Common myeloid progenitor, CD34-positive (primary cell): ENCODE data around the gene PRKCB.

Experiments
- CTCF ChIA-PET: fragments of 350-600 bp; sonication (Branson Sonifier 250); formaldehyde crosslinking; loops from one replicate; lab custom pipeline; 2021; ENCODE audit warnings: antibody characterized with exemption; lab: Charles Lee
- POLR2A ChIA-PET: fragments of 350-600 bp; sonication (Branson Sonifier 250); formaldehyde crosslinking; loops from one replicate; lab custom pipeline; 2021; ENCODE audit warnings: antibody characterized with exemption; lab: Charles Lee
- DNase-seq, 3 donors: peaks; one replicate each; pipeline versions ENCODE4 v3.0.0 to v3.0.0-alpha.2; 2013
- H3K27ac ChIP-seq, 2 experiments: 1 replicate in 1 of 2; 2 replicates in 1 of 2; pipeline ENCODE4 v1.7.0; 2013; ENCODE audit warnings: inconsistent platforms in 2 of 2, low read length in 2 of 2, mild to moderate bottlenecking in 2 of 2, low read depth in 1 of 2, moderate library complexity in 1 of 2; ENCODE audit not compliant: severe bottlenecking in 2 of 2, insufficient read depth in 1 of 2, poor library complexity in 1 of 2
- H3K27me3 ChIP-seq, 5 experiments: replicated peaks in 2 of 5; 1 replicate in 3 of 5; 2 replicates in 2 of 5; pipeline versions ENCODE4 v1.6.1 to v1.7.0; 2013; ENCODE audit warnings: low read length in 4 of 5, mild to moderate bottlenecking in 2 of 5, moderate library complexity in 2 of 5, inconsistent platforms in 1 of 5; ENCODE audit not compliant: insufficient read depth in 5 of 5, control insufficient read depth in 4 of 5
- H3K36me3 ChIP-seq, 4 experiments: 1 replicate in 2 of 4; 2 replicates in 2 of 4; pipeline versions ENCODE4 v1.6.1 to v1.7.0; 2013; ENCODE audit warnings: low read length in 3 of 4, control low read depth in 1 of 4, mild to moderate bottlenecking in 1 of 4; ENCODE audit not compliant: control insufficient read depth in 4 of 4, insufficient read depth in 4 of 4
- H3K4me1 ChIP-seq, 4 experiments: 1 replicate in 3 of 4; 2 replicates in 1 of 4; pipeline versions ENCODE4 v1.6.1 to v1.7.1; 2013; ENCODE audit warnings: low read length in 3 of 4, mild to moderate bottlenecking in 3 of 4, control low read depth in 1 of 4, inconsistent platforms in 1 of 4, moderate library complexity in 1 of 4; ENCODE audit not compliant: control insufficient read depth in 4 of 4, insufficient read depth in 4 of 4; ENCODE audit errors: control extremely low read depth in 1 of 4
- H3K4me3 ChIP-seq, 7 experiments: 1 replicate in 4 of 7; 2 replicates in 3 of 7; pipeline versions ENCODE4 v1.5.1 to v1.7.0; 2013; ENCODE audit warnings: mild to moderate bottlenecking in 7 of 7, low read length in 6 of 7, moderate library complexity in 6 of 7, inconsistent platforms in 2 of 7, low read depth in 2 of 7, control low read depth in 1 of 7; ENCODE audit not compliant: insufficient read depth in 4 of 7, control insufficient read depth in 1 of 7; ENCODE audit errors: extremely low read depth in 1 of 7
- H3K9me3 ChIP-seq, 5 experiments: 1 replicate in 4 of 5; 2 replicates in 1 of 5; pipeline versions ENCODE4 v1.6.1 to v1.7.1; 2013; ENCODE audit warnings: low read length in 4 of 5, mild to moderate bottlenecking in 2 of 5, inconsistent platforms in 1 of 5, low read depth in 1 of 5, moderate library complexity in 1 of 5; ENCODE audit not compliant: control insufficient read depth in 4 of 5, insufficient read depth in 2 of 5; ENCODE audit errors: control extremely low read depth in 1 of 5
- WGBS: methylation state at CpG from one replicate; pipeline ENCODE4 v1.1.5; 2013; ENCODE audit not compliant: insufficient coverage; 5-methylcytosine and 5-hydroxymethylcytosine counted together

PRKCB gene

DNA sequence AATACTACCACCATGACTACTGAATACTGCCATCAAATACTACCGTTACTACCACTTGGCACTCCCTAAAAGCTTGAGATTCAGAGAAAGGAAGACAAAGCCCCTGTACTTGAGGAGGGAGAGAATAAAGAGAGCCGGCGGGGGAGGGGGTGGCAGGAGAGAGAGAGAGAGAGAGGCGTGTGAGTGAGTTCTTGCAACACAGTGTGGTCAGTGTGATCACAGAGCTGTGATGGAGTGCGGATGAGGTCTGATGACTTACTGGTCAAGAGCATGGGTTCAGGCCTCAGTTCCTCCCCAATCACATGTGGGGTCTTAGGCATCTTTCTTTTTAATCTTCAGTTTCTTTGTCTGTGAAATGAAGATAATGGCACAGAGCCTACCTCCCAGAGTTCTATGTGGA is 19.2 kb downstream of the PRKCB start:
- Histone ChIP-seq H3K36me3 (peaks cover 0 to 5% (median 0%) of the 10 kb centered on the region in 4 experiments), H3K27ac (no peak overlapping the region), H3K4me1 (peaks cover 29 to 45% (median 39%) of the 10 kb centered on the region in 4 experiments), H3K27me3 (no peaks in the 10 kb centered on the region), H3K4me3 (no peak overlapping the region), H3K9me3 (peaks cover 0 to 9% (median 0%) of the 10 kb centered on the region in 5 experiments)
- DNase-seq: no peak
- CTCF ChIA-PET: interaction anchor here (1.0 to 1.4 kb wide), 3 partner anchors 9 to 181 kb away, joined by 3 to 4 read pairs (median 4); no protein-coding TSS in a partner anchor
- POLR2A ChIA-PET: no interaction called here
- WGBS: 100% methylated on average over 3 of the region's 5 CpGs

DNA sequence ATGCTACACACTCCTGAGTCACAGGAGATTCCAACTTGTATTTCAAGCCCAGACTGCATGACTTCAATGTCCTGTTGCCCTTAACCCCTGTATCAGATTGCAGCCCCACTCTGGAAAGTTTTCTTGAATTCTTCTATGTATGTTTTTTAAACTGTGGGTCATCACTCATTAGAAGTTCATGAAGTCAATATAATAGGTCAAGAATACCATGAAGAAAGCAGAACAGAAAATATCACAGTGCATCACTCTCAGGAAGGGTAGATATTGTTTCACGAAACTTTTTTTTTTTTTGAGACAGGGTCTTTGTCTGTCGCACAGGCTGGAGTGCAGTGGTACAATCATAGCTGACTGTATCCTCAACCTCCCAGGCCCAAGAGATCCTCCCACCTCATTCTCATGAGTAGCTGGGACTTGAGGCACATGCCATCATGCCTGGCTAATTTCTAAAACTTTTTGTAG is 20.5 kb downstream of the PRKCB start:
- Histone ChIP-seq H3K36me3 (peaks cover 0 to 5% (median 0%) of the 10 kb centered on the region in 4 experiments), H3K27me3 (no peaks in the 10 kb centered on the region), H3K4me3 (no peak overlapping the region), H3K27ac (no peak overlapping the region), H3K9me3 (peaks cover 0 to 9% (median 0%) of the 10 kb centered on the region in 5 experiments), H3K4me1 (peaks cover 33 to 50% (median 41%) of the 10 kb centered on the region in 4 experiments)
- 100% methylated on average over 1 of the region's 2 CpGs for WGBS
- no peak for DNase-seq
- POLR2A ChIA-PET: no interaction called here
- CTCF ChIA-PET: interaction anchor here (1.1 kb wide), 1 partner anchor 38 kb away, joined by 3 read pairs; no protein-coding TSS in a partner anchor

DNA sequence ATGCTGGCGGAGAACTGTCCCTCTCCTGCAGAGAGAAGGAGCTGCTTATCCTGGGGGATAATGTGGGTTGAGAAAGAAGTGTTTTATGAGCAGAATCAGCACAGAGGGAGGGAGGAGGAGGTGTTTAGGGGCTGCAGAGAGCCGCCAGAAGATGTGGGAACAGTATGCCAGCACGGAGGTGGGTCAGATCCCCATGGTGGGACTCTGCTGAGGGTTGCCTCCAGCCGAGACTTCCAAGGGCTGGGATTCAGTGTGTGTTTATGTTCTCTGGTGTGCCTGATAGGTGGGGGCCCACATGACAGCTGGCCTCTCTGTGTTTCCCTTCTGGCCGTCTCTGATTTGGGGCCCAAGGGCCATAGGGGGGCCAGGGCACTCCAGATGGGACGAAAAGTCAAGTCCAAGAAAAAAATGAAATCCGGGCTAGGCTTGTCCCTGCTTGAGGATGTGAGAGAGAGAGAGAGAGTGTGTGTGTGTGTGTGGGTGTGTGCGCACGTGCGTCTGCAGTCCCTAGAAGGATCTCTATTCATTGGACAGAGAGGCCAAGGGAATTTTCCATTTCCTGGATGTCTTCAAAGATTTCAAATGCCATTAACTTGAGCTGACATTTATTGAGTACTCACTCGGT is 21.6 kb downstream of the PRKCB start:
- H3K4me1 ChIP-seq: peaks cover 39 to 61% (median 48%) of the 10 kb centered on the region in 4 experiments
- WGBS: 92% methylated on average over 9 of the region's 11 CpGs
- POLR2A ChIA-PET: no interaction called here
- DNase-seq: no peak
- no peak overlapping the region for H3K4me3 ChIP-seq
- H3K27ac ChIP-seq: no peak overlapping the region
- peaks cover 0 to 5% (median 0%) of the 10 kb centered on the region in 4 experiments for H3K36me3 ChIP-seq
- peaks cover 0 to 3% (median 0%) of the 10 kb centered on the region in 5 experiments for H3K9me3 ChIP-seq
- CTCF ChIA-PET: interaction anchor here (0.7 to 2.3 kb wide), 5 partner anchors 14 to 153 kb away, joined by 3 to 11 read pairs (median 3); no protein-coding TSS in a partner anchor
- H3K27me3 ChIP-seq: no peaks in the 10 kb centered on the region

DNA sequence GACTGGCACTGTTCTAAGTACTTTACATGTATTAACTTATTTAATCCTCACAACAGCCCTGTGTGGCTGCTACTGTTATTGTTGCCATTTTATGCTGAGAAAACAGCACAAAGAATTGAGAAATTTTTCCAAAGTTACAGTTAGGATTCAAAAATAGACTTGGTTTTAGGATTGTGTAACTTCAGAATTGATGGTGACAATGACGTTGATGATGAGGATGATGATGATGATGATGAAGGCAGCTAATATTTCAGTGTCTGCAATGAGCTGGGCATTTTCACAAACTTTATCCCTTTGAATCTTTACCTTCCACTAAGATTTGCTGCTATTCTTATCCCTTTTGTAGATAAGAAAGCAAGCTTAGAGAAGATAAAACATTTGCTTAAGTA is 22.1 kb downstream of the PRKCB start:
- H3K4me1 ChIP-seq: peaks cover 43 to 65% (median 51%) of the 10 kb centered on the region in 4 experiments
- H3K4me3 ChIP-seq: peak overlapping the region in 1 of 7 experiments; percentile 3
- H3K27me3 ChIP-seq: no peaks in the 10 kb centered on the region
- ChIA-PET CTCF (interaction anchor here (0.7 to 2.3 kb wide), 8 partner anchors 8 to 178 kb away, joined by 3 to 11 read pairs (median 4); no protein-coding TSS in a partner anchor), POLR2A (no interaction called here)
- DNase-seq: no peak
- no CpG with 5 or more reads among the region's 1 CpG for WGBS
- peaks cover 0 to 5% (median 0%) of the 10 kb centered on the region in 4 experiments for H3K36me3 ChIP-seq
- no peak overlapping the region for H3K27ac ChIP-seq
- peaks cover 0 to 3% (median 0%) of the 10 kb centered on the region in 5 experiments for H3K9me3 ChIP-seq

DNA sequence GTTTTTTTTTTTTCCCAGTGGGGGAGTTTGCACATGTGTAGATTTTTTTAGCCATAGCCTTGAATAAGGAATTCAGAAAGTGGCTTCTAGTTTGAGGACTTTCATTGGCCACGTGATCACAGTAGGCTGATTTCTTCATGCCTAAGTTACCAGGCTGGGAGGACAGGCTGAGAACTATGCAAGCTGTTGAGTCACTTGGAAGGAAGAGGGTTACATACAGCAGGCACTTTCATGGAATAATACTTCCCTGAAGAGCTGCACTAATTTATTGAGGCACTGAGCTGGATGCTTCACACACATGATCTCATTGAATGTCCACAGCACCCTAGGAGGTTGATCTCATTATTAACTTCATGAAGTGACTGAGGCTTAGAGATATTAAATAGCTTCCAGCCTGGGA is 22.8 kb downstream of the PRKCB start:
- CTCF ChIA-PET: interaction anchor here (1.0 to 2.3 kb wide), 8 partner anchors 9 to 178 kb away, joined by 3 to 11 read pairs (median 4); no protein-coding TSS in a partner anchor
- WGBS: 9% methylated on average over 1 of the region's 1 CpG
- H3K27ac ChIP-seq: no peak overlapping the region

DNA sequence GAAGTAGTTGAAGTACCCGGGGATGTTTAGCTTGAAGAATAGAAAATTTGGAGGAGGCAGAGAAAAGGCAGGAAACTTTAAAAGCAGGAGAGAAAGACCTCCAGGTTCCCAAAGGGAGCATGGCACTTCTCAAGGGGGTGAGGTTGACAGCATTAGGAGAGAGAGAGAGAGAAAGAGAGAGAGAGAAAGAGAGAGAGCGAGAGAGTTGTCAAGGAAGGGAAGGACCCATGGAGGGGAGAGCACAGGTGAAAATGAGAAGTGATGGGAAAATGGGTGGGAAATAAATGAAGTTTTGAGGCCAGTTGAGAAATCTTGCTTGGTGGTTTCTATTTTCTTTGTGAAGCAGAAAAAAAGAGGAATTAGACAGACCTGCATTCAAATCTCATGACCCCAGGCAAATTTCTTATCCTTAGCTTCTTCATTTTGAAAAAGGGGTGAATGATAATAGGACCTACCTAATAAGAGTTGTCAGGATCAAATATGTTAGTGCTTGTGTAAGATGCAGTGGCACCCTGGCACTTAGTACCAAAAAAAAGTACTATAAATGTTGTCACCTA is 24.0 kb downstream of the PRKCB start:
- H3K9me3 ChIP-seq: no peaks in the 10 kb centered on the region
- POLR2A ChIA-PET: interaction anchor here (0.6 to 1.2 kb wide), 3 partner anchors 14 to 648 kb away, joined by 3 read pairs; no protein-coding TSS in a partner anchor
- peak overlapping the region in 1 of 2 experiments; percentile 58 for H3K27ac ChIP-seq
- 38% methylated on average over 2 of the region's 2 CpGs for WGBS
- peak in 1 of 3 donors; percentile 56 for DNase-seq
- H3K27me3 ChIP-seq: no peaks in the 10 kb centered on the region
- peak overlapping the region in 1 of 7 experiments; percentile 3 for H3K4me3 ChIP-seq
- H3K4me1 ChIP-seq: peaks cover 50 to 76% (median 60%) of the 10 kb centered on the region in 4 experiments
- CTCF ChIA-PET: interaction anchor here (0.7 to 1.8 kb wide), 6 partner anchors 9 to 151 kb away, joined by 3 to 6 read pairs (median 4); no protein-coding TSS in a partner anchor
- no peaks in the 10 kb centered on the region for H3K36me3 ChIP-seq

More for the DNA sequence above, 22.8 kb downstream of the PRKCB start:
- no peaks in the 10 kb centered on the region for H3K27me3 ChIP-seq
- H3K4me1 ChIP-seq: peaks cover 40 to 65% (median 54%) of the 10 kb centered on the region in 4 experiments
- POLR2A ChIA-PET: interaction anchor here (1.2 kb wide), 1 partner anchor 15 kb away, joined by 3 read pairs; no protein-coding TSS in a partner anchor
- peak overlapping the region in 1 of 7 experiments; percentile 3 for H3K4me3 ChIP-seq
- H3K9me3 ChIP-seq: no peaks in the 10 kb centered on the region
- no peaks in the 10 kb centered on the region for H3K36me3 ChIP-seq
- peak in 1 of 3 donors; percentile 57 for DNase-seq
